Skeletal muscle satellite cell (primary cell): ENCODE data around the gene GJB6.

ENCODE experiments used
- H3K27me3 ChIP-seq: 2 replicates; pipeline ENCODE4 v1.7.0; 2013; ENCODE audit warnings: low read length; ENCODE audit not compliant: control insufficient read depth, insufficient read depth
- H3K36me3 ChIP-seq: 2 replicates; pipeline ENCODE4 v1.7.0; 2013; ENCODE audit warnings: mild to moderate bottlenecking, control low read depth, low read length; ENCODE audit not compliant: insufficient read depth
- H3K4me1 ChIP-seq: 2 replicates; pipeline ENCODE4 v1.7.0; 2013; ENCODE audit warnings: low read length; ENCODE audit not compliant: control insufficient read depth, insufficient read depth
- H3K4me2 ChIP-seq: 2 replicates; pipeline ENCODE4 v1.7.0; 2013; ENCODE audit warnings: mild to moderate bottlenecking, low read length
- H3K4me3 ChIP-seq: 2 replicates; pipeline ENCODE4 v1.7.0; 2013; ENCODE audit warnings: low read length
- H3K9ac ChIP-seq: 2 replicates; pipeline ENCODE4 v1.7.0; 2013; ENCODE audit warnings: mild to moderate bottlenecking, low read depth, low read length, moderate library complexity
- H3K9me3 ChIP-seq: replicated peaks from 2 replicates; pipeline ENCODE4 v1.7.0; 2013; ENCODE audit warnings: mild to moderate bottlenecking, control low read depth, low read length

Gene GJB6

GRCh38 chr13:20193162-20193906 is 38.8 kb downstream of the GJB6 start:
- H3K9me3 ChIP-seq: no peaks in the 10 kb centered on the region
- peak overlapping the region; percentile 16 for H3K4me3 ChIP-seq
- H3K27me3 ChIP-seq: peaks cover 80% of the 10 kb centered on the region
- H3K36me3 ChIP-seq: no peaks in the 10 kb centered on the region
- H3K4me2 ChIP-seq: peak overlapping the region; percentile 85
- H3K9ac ChIP-seq: no peak overlapping the region
- peaks cover 7% of the 10 kb centered on the region for H3K4me1 ChIP-seq

DNA sequence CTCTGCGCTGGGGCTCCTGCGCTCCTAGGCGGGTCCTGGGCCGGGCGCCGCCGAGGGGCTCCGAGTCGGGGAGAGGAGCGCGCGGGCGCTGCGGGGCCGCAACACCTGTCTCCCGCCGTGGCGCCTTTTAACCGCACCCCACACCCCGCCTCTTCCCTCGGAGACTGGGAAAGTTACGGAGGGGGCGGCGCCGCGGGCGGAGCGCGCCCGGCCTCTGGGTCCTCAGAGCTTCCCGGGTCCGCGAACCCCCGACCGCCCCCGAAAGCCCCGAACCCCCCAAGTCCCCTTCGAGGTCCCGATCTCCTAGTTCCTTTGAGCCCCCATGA is 39.3 kb downstream of the GJB6 start, which contains the start of gene GJB2:
Gene GJB2 (minus strand): TSS at position 103 of the 326 bp plus-strand sequence. CDS start 3,357 bp downstream, outside the sequence.
- Histone ChIP-seq H3K4me2 (peak within 1 kb of the TSS; percentile 85), H3K9ac (no peak within 1 kb of the TSS)

DNA sequence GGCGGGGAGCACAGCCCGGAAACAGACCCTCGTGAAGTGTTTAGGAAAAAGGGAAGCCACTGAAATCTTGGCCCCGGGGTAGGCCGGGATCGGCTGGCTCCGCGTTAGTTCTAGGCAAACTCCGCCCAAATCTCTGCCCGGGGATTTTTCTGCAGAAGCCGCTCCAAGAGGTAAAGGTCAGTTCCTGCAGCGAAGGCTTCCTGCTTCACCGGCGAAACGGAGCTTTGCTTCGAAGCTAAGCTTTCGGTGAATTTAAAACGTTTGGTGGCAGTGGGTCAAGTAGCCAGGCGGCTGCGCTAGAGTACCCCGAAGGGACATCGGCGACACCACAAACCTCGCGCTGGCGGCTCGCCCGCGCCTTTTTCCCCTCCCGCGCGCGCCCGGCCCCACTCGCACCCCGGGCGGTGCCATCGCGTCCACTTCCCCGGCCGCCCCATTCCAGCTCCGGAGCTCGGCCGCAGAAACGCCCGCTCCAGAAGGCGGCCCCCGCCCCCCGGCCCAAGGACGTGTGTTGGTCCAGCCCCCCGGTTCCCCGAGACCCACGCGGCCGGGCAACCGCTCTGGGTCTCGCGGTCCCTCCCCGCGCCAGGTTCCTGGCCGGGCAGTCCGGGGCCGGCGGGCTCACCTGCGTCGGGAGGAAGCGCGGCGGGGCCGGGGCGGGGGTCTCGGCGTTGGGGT is 39.8 kb downstream of the GJB6 start:
- H3K27me3 ChIP-seq: peaks cover 77% of the 10 kb centered on the region
- no peaks in the 10 kb centered on the region for H3K9me3 ChIP-seq
- peak overlapping the region; percentile 85 for H3K4me2 ChIP-seq
- peaks cover 7% of the 10 kb centered on the region for H3K4me1 ChIP-seq
- H3K9ac ChIP-seq: no peak overlapping the region
- H3K36me3 ChIP-seq: no peaks in the 10 kb centered on the region
- H3K4me3 ChIP-seq: peak overlapping the region; percentile 49

More for the DNA sequence above, 39.3 kb downstream of the GJB6 start, which contains the start of gene GJB2:
- H3K4me3 ChIP-seq: peak within 1 kb of the TSS; percentile 49
- H3K27me3 ChIP-seq: peaks cover 78% of the 10 kb centered on the region
- H3K9me3 ChIP-seq: no peaks in the 10 kb centered on the region
- H3K36me3 ChIP-seq: no peaks in the 10 kb centered on the region
- H3K4me1 ChIP-seq: peaks cover 7% of the 10 kb centered on the region

GRCh38 chr13:20191311-20192157 is 40.6 kb downstream of the GJB6 start:
- Histone ChIP-seq H3K36me3 (no peaks in the 10 kb centered on the region), H3K4me1 (peaks cover 7% of the 10 kb centered on the region), H3K27me3 (peaks cover 70% of the 10 kb centered on the region), H3K9me3 (no peaks in the 10 kb centered on the region), H3K4me3 (peak overlapping the region; percentile 49), H3K9ac (no peak overlapping the region), H3K4me2 (peak overlapping the region; percentile 85)

GRCh38 chr13:20190481-20191310 is 41.4 kb downstream of the GJB6 start:
- no peak overlapping the region for H3K4me2 ChIP-seq
- H3K4me1 ChIP-seq: peaks cover 7% of the 10 kb centered on the region
- H3K4me3 ChIP-seq: no peak overlapping the region
- no peaks in the 10 kb centered on the region for H3K9me3 ChIP-seq
- H3K36me3 ChIP-seq: no peaks in the 10 kb centered on the region
- H3K27me3 ChIP-seq: peaks cover 62% of the 10 kb centered on the region
- no peak overlapping the region for H3K9ac ChIP-seq

DNA sequence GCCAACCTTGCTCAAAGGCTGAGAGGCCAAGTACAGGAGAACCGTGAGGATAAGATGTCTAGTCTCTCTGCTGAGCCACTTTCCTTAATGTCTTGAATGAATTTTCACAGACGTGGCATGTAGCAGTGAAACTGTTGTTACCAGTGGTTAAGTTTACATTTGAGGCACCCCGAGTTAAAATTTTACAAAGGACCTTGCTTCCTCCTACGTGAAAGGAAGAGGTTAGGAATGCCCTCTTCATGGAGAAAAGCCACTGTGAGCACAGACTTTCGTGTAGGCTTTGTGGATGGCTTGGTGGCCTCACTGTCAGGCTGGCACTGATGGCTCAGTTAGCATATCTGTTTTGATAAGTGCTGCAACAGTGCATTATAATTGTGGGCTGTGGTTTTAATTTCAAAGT is 42.0 kb downstream of the GJB6 start:
- H3K4me1 ChIP-seq: peaks cover 7% of the 10 kb centered on the region
- no peak overlapping the region for H3K4me2 ChIP-seq
- no peak overlapping the region for H3K9ac ChIP-seq
- no peak overlapping the region for H3K4me3 ChIP-seq
- peaks cover 60% of the 10 kb centered on the region for H3K27me3 ChIP-seq
- no peaks in the 10 kb centered on the region for H3K9me3 ChIP-seq
- no peaks in the 10 kb centered on the region for H3K36me3 ChIP-seq

GRCh38 chr13:20188667-20189553 is 43.2 kb downstream of the GJB6 start:
- peaks cover 55% of the 10 kb centered on the region for H3K27me3 ChIP-seq
- H3K4me2 ChIP-seq: no peak overlapping the region
- H3K9ac ChIP-seq: no peak overlapping the region
- no peaks in the 10 kb centered on the region for H3K9me3 ChIP-seq
- no peak overlapping the region for H3K4me3 ChIP-seq
- H3K4me1 ChIP-seq: peaks cover 7% of the 10 kb centered on the region
- H3K36me3 ChIP-seq: no peaks in the 10 kb centered on the region

DNA sequence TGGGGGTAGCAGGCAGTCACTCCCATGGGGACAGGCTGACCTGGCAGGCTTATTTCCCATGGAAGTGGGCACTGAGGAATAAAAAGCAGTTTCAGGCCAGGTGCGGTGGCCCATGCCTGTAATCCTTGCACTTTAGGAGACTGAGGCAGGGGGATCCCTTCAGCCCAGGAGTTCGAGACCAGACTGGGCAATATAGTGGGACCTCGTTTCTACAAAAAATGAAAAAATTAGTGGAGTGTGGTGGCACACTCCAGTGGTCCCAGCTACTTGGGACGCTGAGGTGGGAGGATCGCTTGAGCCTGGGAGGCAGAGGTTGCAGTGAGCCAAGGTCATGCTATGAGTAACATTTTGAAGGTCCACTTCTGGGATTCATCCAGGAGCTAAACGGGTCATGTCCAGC is 45.3 kb downstream of the GJB6 start:
- Histone ChIP-seq H3K27me3 (peaks cover 38% of the 10 kb centered on the region), H3K9ac (no peak overlapping the region), H3K4me2 (no peak overlapping the region), H3K36me3 (no peaks in the 10 kb centered on the region), H3K4me1 (peaks cover 5% of the 10 kb centered on the region), H3K4me3 (no peak overlapping the region), H3K9me3 (no peaks in the 10 kb centered on the region)

DNA sequence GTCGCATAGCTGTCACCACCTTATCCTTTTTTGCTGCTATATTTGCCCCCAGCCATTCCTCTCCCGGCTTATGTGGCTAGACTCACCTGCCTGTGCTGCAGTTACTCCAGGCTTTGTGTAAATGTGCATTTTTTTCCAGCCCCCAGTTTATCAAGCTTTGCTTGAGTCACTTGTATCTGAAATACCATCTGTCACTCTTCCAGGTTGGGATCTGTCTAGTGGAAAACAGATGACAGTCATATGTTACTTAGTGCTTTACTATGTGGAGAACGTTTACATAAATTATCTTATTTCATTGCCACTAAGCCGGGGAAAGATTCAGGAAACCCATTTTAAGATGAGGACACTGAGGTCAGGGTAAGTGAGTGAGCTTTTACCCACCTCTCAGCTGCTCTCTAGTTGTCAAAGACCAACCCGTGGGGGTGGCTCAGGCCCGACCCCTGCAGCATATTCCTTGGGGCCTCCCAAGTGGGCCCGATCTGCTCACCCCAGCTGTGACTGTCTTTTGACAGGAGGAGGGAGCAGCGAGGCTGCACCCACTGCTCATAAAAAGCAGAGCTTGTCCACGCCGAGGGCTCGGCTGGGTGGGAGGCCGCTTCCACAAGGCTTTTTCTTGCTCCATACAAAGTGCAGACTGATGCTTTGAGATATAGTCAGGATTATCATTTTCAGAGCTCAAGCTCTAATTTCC is 46.6 kb downstream of the GJB6 start:
- no peak overlapping the region for H3K4me2 ChIP-seq
- no peaks in the 10 kb centered on the region for H3K9me3 ChIP-seq
- no peak overlapping the region for H3K4me3 ChIP-seq
- H3K27me3 ChIP-seq: peaks cover 33% of the 10 kb centered on the region
- no peaks in the 10 kb centered on the region for H3K36me3 ChIP-seq
- no peaks in the 10 kb centered on the region for H3K4me1 ChIP-seq
- no peak overlapping the region for H3K9ac ChIP-seq
